Smooth muscle cell (in vitro differentiated cells): Measurements from ENCODE around the gene GALNT10. TPM values are rescaled to one million over a fixed set of nuclear protein-coding genes. Genes with fewer than 3 reads are reported as not detected.

ENCODE experiments used
- DNase-seq: peaks from one replicate; lab custom pipeline; 2025; ENCODE audit not compliant: unreplicated experiment; lab: John Stamatoyannopoulos, UW
- H2AFZ ChIP-seq: fragments of 200-600 bp; sonication (generic); 2 replicates; pipeline ENCODE4 v1.6.0; 2016; ENCODE audit warnings: antibody characterized with exemption, low read depth, mild to moderate bottlenecking
- H3F3A ChIP-seq: fragments of 200-600 bp; sonication (generic); 2 replicates; pipeline ENCODE4 v1.6.0; 2017; ENCODE audit warnings: antibody characterized with exemption, low read depth
- H3K27ac ChIP-seq: fragments of 200-600 bp; sonication (generic); 2 replicates; pipeline ENCODE4 v1.5.1; 2016; ENCODE audit warnings: low read depth, mild to moderate bottlenecking
- H3K27me3 ChIP-seq: fragments of 200-600 bp; sonication (generic); 2 replicates; pipeline ENCODE4 v1.6.1; 2016; ENCODE audit warnings: low read depth, mild to moderate bottlenecking
- H3K36me3 ChIP-seq: fragments of 200-600 bp; sonication (generic); 2 replicates; pipeline ENCODE4 v1.5.1; 2016; ENCODE audit warnings: low read depth
- H3K4me1 ChIP-seq: fragments of 200-600 bp; sonication (generic); 2 replicates; pipeline ENCODE4 v1.5.1; 2016; ENCODE audit warnings: low read depth
- H3K4me2 ChIP-seq: fragments of 200-600 bp; sonication (generic); 2 replicates; pipeline ENCODE4 v1.6.0; 2016; ENCODE audit warnings: mild to moderate bottlenecking
- H3K4me3 ChIP-seq: fragments of 200-600 bp; sonication (generic); 2 replicates; pipeline ENCODE4 v1.5.1; 2016; ENCODE audit warnings: mild to moderate bottlenecking
- H3K79me2 ChIP-seq: fragments of 200-600 bp; sonication (generic); 2 replicates; pipeline ENCODE4 v1.6.0; 2016; ENCODE audit warnings: low read depth, mild to moderate bottlenecking
- H3K9ac ChIP-seq: fragments of 200-600 bp; sonication (generic); 2 replicates; pipeline ENCODE4 v1.6.0; 2016; ENCODE audit warnings: low read depth
- H3K9me3 ChIP-seq: fragments of 200-600 bp; sonication (generic); replicated peaks from 2 replicates; pipeline ENCODE4 v1.5.1; 2016; ENCODE audit warnings: low read depth
- H4K20me1 ChIP-seq: fragments of 200-600 bp; sonication (generic); 2 replicates; pipeline ENCODE4 v1.6.0; 2016; ENCODE audit warnings: low read depth
- CTCF ChIP-seq: fragments of 200-600 bp; sonication (generic); IDR thresholded peaks from 2 replicates; pipeline ENCODE4 v1.5.1; 2017; ENCODE audit warnings: borderline replicate concordance, mild to moderate bottlenecking, antibody characterized with exemption; ENCODE audit not compliant: insufficient read depth, poor library complexity, severe bottlenecking
- WGBS: methylation state at CpG from one replicate; pipeline ENCODE4 v1.1.7; 2016; ENCODE audit warnings: low lambda C conversion rate; 5-methylcytosine and 5-hydroxymethylcytosine counted together
- polyA plus RNA-seq: library from polyadenylated mRNA; unstranded; fragments of >200 nt; fragmentation: Nextera tagmentation; extraction: Ambion mirVana; gene quantifications from 2 replicates; pipeline ENCODE4 v1.2.1, GENCODE V29; 2016
- total RNA-seq: library from RNA; depleted of rRNA; stranded (reverse); fragments of >200 nt; gene quantifications from 2 replicates; pipeline ENCODE4 v1.2.3, GENCODE V29; 2014

The GALNT10 gene
- total and polyA plus RNA-seq, 2 experiments from 2014 or later: 23.6 to 24.6 TPM

GRCh38 chr5:154206311-154206710, 15.8 kb downstream of the GALNT10 start:
- Histone ChIP-seq H3K4me3 (no peak overlapping the region), H3K4me2 (no peak overlapping the region), H3K9me3 (no peaks in the 10 kb centered on the region), H4K20me1 (no peaks in the 10 kb centered on the region), H3K79me2 (peaks cover 1% of the 10 kb centered on the region), H3K9ac (no peak overlapping the region), H2AFZ (no peak overlapping the region), H3K4me1 (no peaks in the 10 kb centered on the region), H3K27me3 (no peaks in the 10 kb centered on the region), H3K36me3 (no peaks in the 10 kb centered on the region), H3F3A (peaks cover 4% of the 10 kb centered on the region), H3K27ac (peak overlapping the region; percentile 30)
- WGBS: 71% methylated on average over 6 of the region's 6 CpGs
- no peak for TF ChIP-seq CTCF
- no peak for DNase-seq

- Histone ChIP-seq H3K27ac (no peak overlapping the region), H3K9ac (no peak overlapping the region), H3K36me3 (no peaks in the 10 kb centered on the region), H3F3A (peaks cover 10% of the 10 kb centered on the region), H3K4me1 (no peaks in the 10 kb centered on the region), H3K4me3 (no peak overlapping the region), H4K20me1 (no peaks in the 10 kb centered on the region), H3K27me3 (no peaks in the 10 kb centered on the region), H3K9me3 (no peaks in the 10 kb centered on the region), H3K79me2 (no peaks in the 10 kb centered on the region), H2AFZ (no peak overlapping the region), H3K4me2 (no peak overlapping the region)
- no peak for DNase-seq
- WGBS: 90% methylated on average over 4 of the region's 4 CpGs
- TF ChIP-seq CTCF: no peak
These were observed 16.7 kb downstream of the GALNT10 start for GRCh38 chr5:154207204-154207603.

GRCh38 chr5:154209591-154210081, 19.1 kb downstream of the GALNT10 start:
- Histone ChIP-seq H3K27ac (no peak overlapping the region), H3K36me3 (no peaks in the 10 kb centered on the region), H3K27me3 (no peaks in the 10 kb centered on the region), H3K4me3 (no peak overlapping the region), H4K20me1 (no peaks in the 10 kb centered on the region), H2AFZ (no peak overlapping the region), H3K4me1 (peaks cover 8% of the 10 kb centered on the region), H3K9me3 (no peaks in the 10 kb centered on the region), H3F3A (peaks cover 10% of the 10 kb centered on the region), H3K4me2 (no peak overlapping the region), H3K9ac (no peak overlapping the region), H3K79me2 (no peaks in the 10 kb centered on the region)
- WGBS: 87% methylated on average over 2 of the region's 2 CpGs
- TF ChIP-seq CTCF: no peak
- DNase-seq: no peak

GRCh38 chr5:154210163-154210562, 19.6 kb downstream of the GALNT10 start:
- no peak overlapping the region for H3K27ac ChIP-seq
- no peaks in the 10 kb centered on the region for H3K79me2 ChIP-seq
- H3K36me3 ChIP-seq: no peaks in the 10 kb centered on the region
- TF ChIP-seq CTCF: no peak
- peaks cover 8% of the 10 kb centered on the region for H3K4me1 ChIP-seq
- H3F3A ChIP-seq: peaks cover 10% of the 10 kb centered on the region
- H3K9ac ChIP-seq: no peak overlapping the region
- no peak overlapping the region for H2AFZ ChIP-seq
- H3K9me3 ChIP-seq: no peaks in the 10 kb centered on the region
- WGBS: 94% methylated on average over 2 of the region's 2 CpGs
- no peak for DNase-seq
- H4K20me1 ChIP-seq: no peaks in the 10 kb centered on the region
- no peaks in the 10 kb centered on the region for H3K27me3 ChIP-seq
- no peak overlapping the region for H3K4me2 ChIP-seq
- H3K4me3 ChIP-seq: no peak overlapping the region
